ENCODE data around the gene SIN3A. TPM values are rescaled to one million over a fixed set of nuclear protein-coding genes. Genes with fewer than 3 reads are reported as not detected.

Gene SIN3A
- total and polyA plus RNA-seq, 8 donors: 8.4 to 61.9 (median 27.5) TPM

DNA sequence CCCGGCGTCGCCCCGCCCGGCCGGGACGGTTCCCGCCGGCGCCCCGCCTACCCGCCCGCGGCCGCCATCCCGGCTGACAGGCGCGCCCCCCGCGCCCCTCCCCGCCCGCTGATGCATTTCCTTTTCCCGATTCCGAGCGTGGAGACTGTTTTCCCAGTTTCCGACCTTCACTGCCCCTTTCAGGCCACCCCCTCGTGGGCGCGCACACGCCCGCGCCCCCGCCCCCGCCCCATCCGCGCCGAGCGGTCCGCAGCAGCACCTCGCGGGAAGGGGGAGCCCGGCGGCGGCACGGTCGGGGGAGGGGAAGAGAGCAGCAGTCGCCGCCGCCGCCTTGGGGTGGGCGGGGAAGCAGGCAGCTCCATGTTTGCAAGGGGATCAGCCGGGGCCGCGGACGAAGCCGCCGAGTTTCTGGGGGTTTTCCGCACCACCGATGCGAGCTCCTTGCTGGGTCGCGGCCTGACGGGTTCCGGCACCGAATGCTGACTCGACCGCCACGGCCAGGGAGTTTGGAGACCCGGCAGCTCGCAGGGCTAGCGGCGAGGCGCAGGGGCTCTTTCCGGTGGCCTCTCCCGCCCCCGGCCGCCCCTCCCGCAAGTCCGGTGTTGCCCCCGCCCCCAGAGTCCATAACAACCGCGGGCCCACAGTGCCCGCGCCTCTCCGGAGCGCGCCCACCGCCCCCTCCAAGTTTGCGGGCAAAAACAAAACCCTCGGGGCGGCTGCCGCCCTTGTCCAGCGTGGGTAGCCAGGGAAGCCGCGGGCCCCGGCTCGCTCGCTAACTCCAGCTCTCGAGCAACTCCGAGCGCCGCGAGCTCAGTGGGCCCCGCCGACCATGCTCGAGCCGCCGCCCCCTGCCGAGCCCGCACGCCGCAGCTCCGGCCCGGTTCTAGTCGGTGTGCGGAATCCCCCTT, 3.2 kb upstream of the SIN3A start:
- intact Hi-C loops (cut with DNase I; ENCODE audit: low total_unique reads): no loop called here
- Histone ChIP-seq H3K36me3 (no peaks in the 10 kb centered on the region), H3K27me3 (no peaks in the 10 kb centered on the region), H3K27ac (peak overlapping the region; percentile 96 to 100 (median 98)), H3K4me1 (peaks cover 22 to 32% (median 25%) of the 10 kb centered on the region in 4 donors), H3K4me3 (peak overlapping the region; percentile 63 to 97 (median 77)), H3K9me3 (no peaks in the 10 kb centered on the region)
- WGBS, 5 donors: 0 to 1% (median 1%) methylated on average over 26 to 114 of the region's 116 CpGs
- TF ChIP-seq EP300 (IDR thresholded peaks at IDR 0.05): no peak
- no peak for TF ChIP-seq POLR2AphosphoS5 (IDR thresholded peaks at IDR 0.05)
- TF ChIP-seq POLR2A (IDR thresholded peaks at IDR 0.05): no peak
- peak in 1 of 2 donors; percentile 67 for DNase-seq

GRCh38 chr15:75453703-75454470, 2.4 kb upstream of the SIN3A start:
- peaks cover 27 to 40% (median 33%) of the 10 kb centered on the region in 4 donors for H3K4me1 ChIP-seq
- TF ChIP-seq POLR2AphosphoS5 (IDR thresholded peaks at IDR 0.05): peak; percentile 95
- peak in 2 of 4 donors; percentile 29 to 43 for TF ChIP-seq POLR2A (IDR thresholded peaks at IDR 0.05)
- no peak for TF ChIP-seq CTCF (IDR thresholded peaks at IDR 0.05)
- no peak for TF ChIP-seq EP300 (IDR thresholded peaks at IDR 0.05)
- H3K27me3 ChIP-seq: no peaks in the 10 kb centered on the region
- DNase-seq: peak; percentile 98 to 100
- 0 to 1% (median 0%) methylated on average over 28 to 57 of the region's 57 CpGs for WGBS, 5 donors
- peak overlapping the region; percentile 63 to 97 (median 77) for H3K4me3 ChIP-seq
- H3K27ac ChIP-seq: peak overlapping the region; percentile 96 to 100 (median 98)
- intact Hi-C loops (cut with DNase I; ENCODE audit: low total_unique reads): no loop called here
- H3K36me3 ChIP-seq: no peaks in the 10 kb centered on the region
- H3K9me3 ChIP-seq: no peaks in the 10 kb centered on the region

- 0 to 1% (median 1%) methylated on average over 27 to 38 of the region's 38 CpGs for WGBS, 5 donors
- peaks cover 27 to 48% (median 37%) of the 10 kb centered on the region in 4 donors for H3K4me1 ChIP-seq
- H3K9me3 ChIP-seq: no peaks in the 10 kb centered on the region
- intact Hi-C loops (cut with DNase I; ENCODE audit: low total_unique reads): no loop called here
- TF ChIP-seq POLR2AphosphoS5 (IDR thresholded peaks at IDR 0.05) (no peak), CTCF (IDR thresholded peaks at IDR 0.05) (no peak), EP300 (IDR thresholded peaks at IDR 0.05) (no peak), POLR2A (IDR thresholded peaks at IDR 0.05) (no peak)
- H3K4me3 ChIP-seq: peak overlapping the region; percentile 56 to 84 (median 74)
- no peaks in the 10 kb centered on the region for H3K36me3 ChIP-seq
- DNase-seq: peak; percentile 38 to 81
- peak overlapping the region; percentile 94 to 100 (median 98) for H3K27ac ChIP-seq
- H3K27me3 ChIP-seq: no peaks in the 10 kb centered on the region
Measured at GRCh38 chr15:75452865-75453702, 1.6 kb upstream of the SIN3A start.

DNA sequence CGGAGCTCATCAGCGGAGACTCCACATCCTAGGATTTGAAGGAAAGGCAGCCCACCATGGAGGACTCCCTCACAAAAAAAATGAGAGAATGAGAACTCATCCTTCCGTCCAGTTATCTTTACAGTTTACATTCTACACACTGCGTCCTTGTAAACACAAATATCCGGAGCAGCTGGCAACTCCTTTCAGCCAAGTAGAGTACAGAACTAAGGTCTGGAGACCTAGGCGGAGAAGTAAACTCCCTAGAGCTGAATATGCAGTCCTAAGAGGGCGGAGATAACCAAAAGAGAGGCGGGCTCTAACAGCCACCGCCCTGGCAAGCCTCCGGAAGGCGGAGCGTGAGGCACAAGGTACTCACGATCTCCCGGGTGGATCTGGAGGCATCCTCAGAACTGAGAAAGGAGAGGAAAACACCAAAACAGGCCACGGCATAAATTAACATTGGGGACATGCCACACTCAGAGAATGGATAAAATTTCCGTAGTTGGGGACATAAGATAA, 924 bp upstream of the SIN3A start:
- 0 to 1% (median 0%) methylated on average over 16 of the region's 16 CpGs for WGBS, 5 donors

More for the DNA sequence above, 924 bp upstream of the SIN3A start:
- Histone ChIP-seq H3K9me3 (no peaks in the 10 kb centered on the region), H3K4me3 (peak overlapping the region; percentile 56 to 84 (median 74)), H3K36me3 (peaks cover 0 to 4% (median under 1%) of the 10 kb centered on the region in 4 donors), H3K27ac (peak overlapping the region; percentile 94 to 100 (median 98)), H3K27me3 (no peaks in the 10 kb centered on the region), H3K4me1 (peaks cover 27 to 54% (median 44%) of the 10 kb centered on the region in 4 donors)
- DNase-seq: peak; percentile 90 to 95
- intact Hi-C loops (cut with DNase I; ENCODE audit: low total_unique reads): no loop called here
- TF ChIP-seq EP300 (IDR thresholded peaks at IDR 0.05) (no peak), POLR2A (IDR thresholded peaks at IDR 0.05) (no peak), CTCF (IDR thresholded peaks at IDR 0.05) (no peak), POLR2AphosphoS5 (IDR thresholded peaks at IDR 0.05) (peak in 1 of 3 donors; percentile 8)

Measured in stomach (tissue), 9 donors.